ENCODE measurements around the gene CHN2.

DNA sequence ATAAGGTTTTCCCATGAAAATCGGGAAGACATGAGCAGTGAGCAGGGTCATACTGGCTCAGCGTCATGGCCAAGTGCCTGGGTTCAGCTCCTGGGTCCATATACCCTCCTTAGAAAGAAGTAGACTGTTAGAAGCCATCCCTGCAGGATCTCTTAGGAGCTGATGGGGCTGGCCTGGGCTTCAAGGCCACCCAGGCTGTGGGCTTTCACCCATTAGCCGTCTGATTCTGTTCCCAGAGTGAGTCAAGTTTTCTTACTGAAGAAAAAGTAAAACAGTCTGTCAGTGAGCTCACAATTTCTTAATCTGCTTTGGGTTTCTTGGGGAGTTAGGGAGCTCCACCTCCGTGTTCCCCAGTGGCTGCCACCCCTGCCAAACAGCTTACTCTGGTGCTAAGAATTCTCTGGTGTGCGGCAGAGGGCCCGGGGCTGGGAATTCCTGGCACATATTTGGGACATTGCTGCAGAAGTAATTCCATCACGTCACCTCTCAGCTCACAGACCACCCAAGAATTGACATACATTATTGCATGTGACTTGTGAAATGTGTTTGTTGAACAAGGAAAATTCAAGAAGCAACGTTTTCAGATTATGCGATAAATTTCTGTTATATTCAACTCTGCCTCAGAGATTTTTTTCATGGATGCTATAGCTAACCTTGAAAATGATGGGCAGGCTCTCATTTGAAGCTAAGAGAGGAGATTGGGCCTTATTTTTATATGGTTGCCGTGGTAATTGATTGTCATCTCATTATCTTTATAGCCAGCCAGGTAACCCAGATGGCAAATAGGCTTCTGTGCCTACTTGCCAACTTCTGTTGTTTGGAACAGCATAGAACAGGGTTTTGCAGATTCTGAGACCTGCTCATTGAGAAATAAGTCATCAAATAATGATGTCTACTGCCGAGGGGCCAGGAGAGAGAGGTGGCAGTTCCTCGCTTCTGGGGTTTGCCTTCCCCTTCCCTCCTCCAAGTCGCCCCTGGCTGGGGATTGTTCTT lies 166.4 kb downstream of the CHN2 start:
- TF ChIP-seq, protein P1, sequence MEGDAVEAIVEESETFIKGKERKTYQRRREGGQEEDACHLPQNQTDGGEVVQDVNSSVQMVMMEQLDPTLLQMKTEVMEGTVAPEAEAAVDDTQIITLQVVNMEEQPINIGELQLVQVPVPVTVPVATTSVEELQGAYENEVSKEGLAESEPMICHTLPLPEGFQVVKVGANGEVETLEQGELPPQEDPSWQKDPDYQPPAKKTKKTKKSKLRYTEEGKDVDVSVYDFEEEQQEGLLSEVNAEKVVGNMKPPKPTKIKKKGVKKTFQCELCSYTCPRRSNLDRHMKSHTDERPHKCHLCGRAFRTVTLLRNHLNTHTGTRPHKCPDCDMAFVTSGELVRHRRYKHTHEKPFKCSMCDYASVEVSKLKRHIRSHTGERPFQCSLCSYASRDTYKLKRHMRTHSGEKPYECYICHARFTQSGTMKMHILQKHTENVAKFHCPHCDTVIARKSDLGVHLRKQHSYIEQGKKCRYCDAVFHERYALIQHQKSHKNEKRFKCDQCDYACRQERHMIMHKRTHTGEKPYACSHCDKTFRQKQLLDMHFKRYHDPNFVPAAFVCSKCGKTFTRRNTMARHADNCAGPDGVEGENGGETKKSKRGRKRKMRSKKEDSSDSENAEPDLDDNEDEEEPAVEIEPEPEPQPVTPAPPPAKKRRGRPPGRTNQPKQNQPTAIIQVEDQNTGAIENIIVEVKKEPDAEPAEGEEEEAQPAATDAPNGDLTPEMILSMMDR (conservative IDR thresholded peaks at IDR 0.05; ENCODE audit: low read depth, low read length), result no peak
- no peak for TF ChIP-seq EZH2 (IDR thresholded peaks at IDR 0.05; ENCODE audit: low read length, unreplicated experiment)
- no peak for TF ChIP-seq EZH2phosphoT487 (IDR thresholded peaks at IDR 0.05; ENCODE audit: borderline replicate concordance, low read length)
